ENCODE data around the gene PSME3.
"Not testable (repeated sequence)": the region's sequence is repeated elsewhere in the genome, so short reads cannot be mapped to it uniquely, and the experiment has no call there.

Gene PSME3

DNA sequence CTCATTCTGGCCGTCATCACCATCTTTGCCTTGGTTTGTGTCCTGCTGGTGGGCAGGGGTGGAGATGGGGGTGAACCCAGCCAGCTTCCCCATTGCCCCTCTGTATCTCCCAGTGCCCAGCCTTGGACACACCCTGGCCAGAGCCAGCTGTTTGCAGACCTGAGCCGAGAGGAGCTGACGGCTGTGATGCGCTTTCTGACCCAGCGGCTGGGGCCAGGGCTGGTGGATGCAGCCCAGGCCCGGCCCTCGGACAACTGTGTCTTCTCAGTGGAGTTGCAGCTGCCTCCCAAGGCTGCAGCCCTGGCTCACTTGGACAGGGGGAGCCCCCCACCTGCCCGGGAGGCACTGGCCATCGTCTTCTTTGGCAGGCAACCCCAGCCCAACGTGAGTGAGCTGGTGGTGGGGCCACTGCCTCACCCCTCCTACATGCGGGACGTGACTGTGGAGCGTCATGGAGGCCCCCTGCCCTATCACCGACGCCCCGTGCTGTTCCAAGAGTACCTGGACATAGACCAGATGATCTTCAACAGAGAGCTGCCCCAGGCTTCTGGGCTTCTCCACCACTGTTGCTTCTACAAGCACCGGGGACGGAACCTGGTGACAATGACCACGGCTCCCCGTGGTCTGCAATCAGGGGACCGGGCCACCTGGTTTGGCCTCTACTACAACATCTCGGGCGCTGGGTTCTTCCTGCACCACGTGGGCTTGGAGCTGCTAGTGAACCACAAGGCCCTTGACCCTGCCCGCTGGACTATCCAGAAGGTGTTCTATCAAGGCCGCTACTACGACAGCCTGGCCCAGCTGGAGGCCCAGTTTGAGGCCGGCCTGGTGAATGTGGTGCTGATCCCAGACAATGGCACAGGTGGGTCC, 18.4 kb downstream of the PSME3 start:
- DNase-seq = not testable (repeated sequence)

DNA sequence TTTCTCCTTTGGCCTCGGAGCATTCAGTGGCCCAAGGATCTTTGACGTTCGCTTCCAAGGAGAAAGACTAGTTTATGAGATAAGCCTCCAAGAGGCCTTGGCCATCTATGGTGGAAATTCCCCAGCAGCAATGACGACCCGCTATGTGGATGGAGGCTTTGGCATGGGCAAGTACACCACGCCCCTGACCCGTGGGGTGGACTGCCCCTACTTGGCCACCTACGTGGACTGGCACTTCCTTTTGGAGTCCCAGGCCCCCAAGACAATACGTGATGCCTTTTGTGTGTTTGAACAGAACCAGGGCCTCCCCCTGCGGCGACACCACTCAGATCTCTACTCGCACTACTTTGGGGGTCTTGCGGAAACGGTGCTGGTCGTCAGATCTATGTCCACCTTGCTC, 19.2 kb downstream of the PSME3 start:
- no peak for DNase-seq

DNA sequence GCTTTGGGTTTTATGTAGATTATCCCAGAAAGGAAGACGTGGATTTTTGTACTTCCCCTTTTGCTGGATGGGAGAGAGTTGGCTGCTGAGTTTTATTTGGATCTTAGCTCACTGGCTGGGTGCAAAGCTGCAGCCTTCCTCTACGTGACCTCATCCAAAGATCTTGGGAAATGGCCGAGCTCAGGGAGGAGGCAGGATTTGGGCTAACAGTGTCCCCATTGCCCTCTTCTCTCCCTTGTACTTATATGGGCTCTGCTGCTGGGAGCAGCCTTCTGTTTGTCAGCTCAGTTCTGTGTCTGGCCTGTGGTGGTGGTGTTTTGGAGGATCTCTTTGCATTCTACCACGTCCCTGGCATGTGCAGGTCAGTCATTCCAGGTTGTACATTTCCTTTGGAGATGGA, 19.8 kb downstream of the PSME3 start:
- no peak for DNase-seq

DNA sequence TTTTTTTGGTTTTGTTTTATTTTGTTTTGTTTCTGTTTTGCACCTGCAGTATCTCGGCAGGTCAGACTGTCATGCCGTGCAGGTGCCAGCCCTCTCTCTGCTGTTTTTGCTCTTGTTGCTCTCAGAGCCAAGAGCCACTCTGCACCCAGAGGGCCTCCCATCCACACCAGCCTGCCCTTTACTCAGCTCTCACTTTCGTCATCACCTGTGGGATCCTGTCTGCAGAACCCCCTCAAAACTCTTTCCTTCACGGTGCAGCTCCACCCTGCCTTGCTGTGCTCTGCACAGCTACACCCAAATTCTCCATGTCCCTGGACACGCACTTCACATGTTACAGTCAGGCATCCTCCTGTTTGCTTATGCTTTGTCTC, 20.4 kb downstream of the PSME3 start:
- no peak for DNase-seq

DNA sequence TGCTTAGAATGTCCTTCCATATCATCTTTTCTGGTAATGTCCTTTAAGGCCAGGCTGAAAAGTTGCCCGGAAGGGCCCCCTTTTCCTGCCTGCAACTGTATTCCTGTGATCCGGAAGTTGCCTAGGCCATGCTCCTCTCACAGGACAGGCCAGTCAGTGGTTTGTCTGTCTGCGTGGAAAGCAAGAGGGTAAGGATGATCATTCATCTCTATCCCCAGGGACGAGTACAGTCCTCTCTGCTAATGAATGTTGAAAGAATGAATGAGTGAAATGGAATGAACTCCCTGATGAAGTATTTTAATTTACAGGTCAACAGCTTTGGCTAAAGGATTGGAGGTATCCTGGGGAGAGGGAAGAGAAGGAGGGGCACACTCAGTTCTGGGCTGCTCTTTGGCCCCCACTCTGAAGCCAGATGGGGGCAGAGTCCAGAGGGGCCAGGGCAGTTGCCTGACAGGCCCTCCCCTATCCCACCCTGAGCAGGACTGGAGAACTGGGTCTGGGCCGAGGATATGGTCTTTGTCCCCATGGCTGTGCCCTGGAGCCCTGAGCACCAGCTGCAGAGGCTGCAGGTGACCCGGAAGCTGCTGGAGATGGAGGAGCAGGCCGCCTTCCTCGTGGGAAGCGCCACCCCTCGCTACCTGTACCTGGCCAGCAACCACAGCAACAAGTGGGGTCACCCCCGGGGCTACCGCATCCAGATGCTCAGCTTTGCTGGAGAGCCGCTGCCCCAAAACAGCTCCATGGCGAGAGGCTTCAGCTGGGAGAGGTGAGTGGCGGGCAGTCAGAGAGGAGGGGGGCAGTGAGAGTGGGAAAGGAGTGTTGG, 21.0 kb downstream of the PSME3 start:
- no peak for DNase-seq

DNA sequence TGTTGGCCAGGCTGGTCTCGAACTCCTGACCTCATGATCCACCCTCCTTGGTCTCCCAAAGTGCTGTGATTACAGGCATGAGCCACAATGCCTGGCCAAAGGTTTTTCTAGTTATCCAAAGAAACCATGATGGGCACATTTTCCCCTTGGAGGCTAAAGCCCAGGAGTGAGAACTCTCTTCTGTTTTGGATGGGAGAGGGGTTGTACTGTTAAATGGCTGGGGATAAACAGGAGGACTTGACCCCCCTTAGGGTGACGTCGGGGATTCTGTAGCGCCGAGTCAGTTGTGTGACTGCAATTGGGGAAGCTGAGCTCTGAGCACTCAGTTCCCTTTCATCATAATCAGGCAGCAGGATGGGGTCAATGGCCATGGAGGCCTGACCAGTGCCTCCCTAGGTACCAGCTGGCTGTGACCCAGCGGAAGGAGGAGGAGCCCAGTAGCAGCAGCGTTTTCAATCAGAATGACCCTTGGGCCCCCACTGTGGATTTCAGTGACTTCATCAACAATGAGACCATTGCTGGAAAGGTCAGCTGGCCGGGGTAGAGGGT, 21.9 kb downstream of the PSME3 start:
- DNase-seq = no peak

DNA sequence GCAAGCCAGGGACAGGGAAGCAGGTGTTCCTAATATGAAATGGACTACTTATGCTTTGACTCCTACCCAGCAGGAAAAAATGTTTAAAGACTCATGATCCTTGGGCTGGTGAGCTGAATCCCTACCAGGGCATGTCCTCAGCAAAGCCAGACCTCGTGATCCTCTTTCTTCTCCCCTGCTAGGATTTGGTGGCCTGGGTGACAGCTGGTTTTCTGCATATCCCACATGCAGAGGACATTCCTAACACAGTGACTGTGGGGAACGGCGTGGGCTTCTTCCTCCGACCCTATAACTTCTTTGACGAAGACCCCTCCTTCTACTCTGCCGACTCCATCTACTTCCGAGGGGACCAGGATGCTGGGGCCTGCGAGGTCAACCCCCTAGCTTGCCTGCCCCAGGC, 22.9 kb downstream of the PSME3 start:
- DNase-seq = not testable (repeated sequence)

DNA sequence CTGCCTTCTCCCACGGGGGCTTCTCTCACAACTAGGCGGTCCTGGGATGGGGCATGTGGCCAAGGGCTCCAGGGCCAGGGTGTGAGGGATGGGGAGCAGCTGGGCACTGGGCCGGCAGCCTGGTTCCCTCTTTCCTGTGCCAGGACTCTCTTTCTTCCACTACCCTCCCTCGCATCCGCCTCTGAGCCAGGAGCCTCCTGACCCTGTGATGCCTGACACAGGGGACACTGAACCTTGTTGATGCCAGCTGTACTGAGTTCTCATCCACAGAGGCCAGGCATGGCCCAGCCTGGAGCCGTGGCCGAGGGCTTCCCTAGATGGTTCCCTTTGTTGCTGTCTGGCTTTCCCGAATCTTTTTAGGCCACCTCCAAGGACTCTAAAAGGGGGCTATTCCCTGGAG, 23.3 kb downstream of the PSME3 start:
- DNase-seq = not testable (repeated sequence)

DNA sequence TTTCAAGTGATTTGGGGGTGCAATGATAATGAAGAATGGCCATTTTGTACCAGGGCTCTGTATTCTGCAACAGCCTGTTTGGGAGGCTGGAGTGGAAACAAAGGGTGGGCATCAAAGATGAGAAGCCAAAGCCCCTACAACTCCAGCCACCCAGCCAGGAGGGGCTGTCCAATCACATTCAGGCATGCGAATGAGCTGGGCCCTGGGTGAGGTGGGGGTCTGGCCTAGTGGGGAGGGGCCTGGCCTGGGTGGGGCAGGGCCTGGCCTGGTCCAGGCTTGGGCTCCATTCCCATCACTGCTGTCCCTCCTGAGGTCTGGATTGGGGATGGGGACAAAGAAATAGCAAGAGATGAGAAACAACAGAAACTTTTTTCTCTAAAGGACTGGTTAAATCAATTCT, 24.2 kb downstream of the PSME3 start:
- no peak for DNase-seq

DNA sequence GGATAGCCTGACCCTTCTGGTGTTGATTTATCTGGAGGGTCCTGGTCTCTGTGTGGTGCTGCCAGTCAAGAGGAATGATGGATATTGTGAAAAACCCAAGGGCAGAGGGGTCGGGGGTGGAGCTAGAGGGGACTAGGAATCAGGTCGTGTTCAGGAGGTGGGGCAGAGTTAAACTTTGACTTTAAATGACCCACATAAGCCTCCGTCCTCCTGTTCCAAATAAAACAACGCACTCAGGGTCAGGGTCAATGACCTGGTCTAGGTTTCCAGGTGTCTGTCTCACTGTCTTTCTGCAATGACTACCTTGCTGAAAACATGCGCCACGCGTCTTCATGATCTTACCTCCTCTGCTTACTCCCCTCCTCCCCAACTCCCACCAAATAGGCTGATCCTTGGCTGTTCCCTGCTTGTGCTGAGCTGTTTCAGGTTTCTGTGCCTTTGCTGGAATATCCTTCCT, 32.5 kb downstream of the PSME3 start:
- DNase-seq = no peak

DNA sequence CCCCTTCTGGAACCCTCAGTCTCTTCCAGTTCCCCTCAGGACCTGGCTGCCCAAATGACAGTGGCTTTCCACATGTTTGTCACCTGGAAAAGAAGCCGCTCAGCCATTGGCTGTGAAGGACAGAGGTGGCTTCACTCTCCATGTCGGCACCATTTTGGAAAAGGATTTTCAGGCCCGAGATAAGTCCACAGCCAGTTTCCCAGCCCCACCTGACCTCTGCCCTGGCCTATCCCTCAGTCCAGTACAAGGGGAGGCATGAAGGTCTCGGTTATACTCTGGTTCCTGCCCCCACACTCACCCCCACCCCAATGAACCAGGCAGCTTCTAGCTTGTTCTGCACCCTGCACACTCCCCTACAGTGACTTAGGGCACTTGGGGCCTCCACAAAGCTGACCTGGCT, 33.0 kb downstream of the PSME3 start:
- DNase-seq = no peak

DNA sequence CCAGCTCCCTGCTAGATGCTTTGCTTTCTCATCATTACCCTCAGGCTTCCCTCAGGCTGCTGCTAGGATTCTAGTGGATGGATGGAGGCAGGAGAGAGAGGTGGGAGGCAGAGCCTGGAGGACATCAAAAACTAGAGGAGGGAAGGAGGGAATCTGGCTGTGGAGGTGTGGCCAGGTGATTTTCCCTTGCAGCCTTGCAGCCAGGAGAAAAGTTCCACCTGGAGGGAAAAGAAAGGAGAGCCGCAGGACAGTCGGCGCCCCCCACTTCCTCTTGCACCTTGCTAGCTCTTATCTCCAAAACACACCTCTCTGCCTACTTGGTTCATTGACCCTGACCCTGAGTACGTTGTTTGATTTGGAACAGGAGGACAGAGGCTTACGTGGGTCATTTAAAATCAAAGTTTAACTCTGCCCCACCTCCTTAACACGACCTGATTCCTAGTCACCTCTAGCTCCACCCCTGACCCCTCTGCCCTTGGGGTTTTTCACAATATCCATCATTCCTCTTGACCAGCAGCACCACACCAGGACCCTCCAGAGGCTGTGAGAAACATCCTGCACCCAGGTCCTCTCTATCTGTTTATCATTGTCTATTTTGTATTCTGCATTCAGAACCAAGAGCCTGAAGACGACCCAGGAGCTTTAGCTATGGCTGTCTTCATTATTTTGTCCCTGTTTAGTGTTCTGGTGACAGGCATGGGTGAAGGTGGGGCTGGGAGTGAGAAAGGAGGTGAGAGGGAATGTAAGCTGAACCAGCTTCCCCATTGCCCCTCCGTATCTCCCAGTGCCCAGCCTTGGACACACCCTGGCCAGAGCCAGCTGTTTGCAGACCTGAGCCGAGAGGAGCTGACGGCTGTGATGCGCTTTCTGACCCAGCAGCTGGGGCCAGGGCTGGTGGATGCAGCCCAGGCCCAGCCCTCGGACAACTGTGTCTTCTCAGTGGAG, 33.7 kb downstream of the PSME3 start:
- DNase-seq = no peak

DNA sequence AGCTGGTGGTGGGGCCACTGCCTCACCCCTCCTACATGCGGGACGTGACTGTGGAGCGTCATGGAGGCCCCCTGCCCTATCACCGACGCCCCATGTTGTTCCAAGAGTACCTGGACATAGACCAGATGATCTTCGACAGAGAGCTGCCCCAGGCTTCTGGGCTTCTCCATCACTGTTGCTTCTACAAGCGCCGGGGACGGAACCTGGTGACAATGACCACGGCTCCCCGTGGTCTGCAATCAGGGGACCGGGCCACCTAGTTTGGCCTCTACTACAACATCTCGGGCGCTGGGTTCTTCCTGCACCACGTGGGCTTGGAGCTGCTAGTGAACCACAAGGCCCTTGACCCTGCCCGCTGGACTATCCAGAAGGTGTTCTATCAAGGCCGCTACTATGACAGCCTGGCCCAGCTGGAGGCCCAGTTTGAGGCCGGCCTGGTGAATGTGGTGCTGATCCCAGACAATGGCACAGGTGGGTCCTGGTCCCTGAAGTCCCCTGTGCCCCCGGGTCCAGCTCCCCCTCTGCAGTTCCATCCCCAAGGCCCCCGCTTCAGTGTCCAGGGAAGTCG, 34.6 kb downstream of the PSME3 start:
- DNase-seq = not testable (repeated sequence)

DNA sequence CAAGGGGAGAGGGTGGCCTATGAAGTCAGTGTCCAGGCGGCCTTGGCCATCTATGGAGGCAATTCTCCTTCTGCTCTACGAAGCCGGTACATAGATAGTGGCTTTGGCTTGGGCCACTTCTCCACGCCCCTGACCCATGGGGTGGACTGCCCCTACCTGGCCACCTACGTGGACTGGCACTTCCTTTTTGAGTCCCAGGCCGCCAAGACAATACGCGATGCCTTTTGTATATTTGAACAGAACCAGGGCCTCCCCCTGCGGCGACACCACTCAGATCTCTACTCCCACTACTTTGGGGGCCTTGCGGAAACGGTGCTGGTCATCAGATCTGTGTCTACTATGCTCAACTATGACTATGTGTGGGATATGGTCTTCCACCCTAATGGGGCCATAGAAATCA, 35.1 kb downstream of the PSME3 start:
- no peak for DNase-seq

DNA sequence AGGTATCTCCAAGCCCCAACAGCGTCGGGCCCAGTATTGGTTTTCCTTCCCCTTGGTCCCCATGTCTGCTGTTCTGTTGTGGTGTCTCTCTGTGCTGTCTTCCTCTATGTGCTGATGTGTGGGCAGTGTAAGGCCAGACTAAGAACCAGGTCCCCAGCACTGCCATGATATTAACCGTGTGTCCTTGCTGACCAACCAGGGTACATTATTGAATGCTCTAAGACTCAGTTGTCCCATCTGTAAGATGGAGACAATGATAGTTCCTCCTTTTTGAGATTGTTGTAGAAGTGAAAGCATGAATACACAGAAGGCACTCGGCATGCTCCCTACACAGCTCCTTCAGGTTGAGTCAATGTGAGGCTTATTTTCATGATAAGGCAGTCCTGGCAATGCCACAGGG, 38.5 kb downstream of the PSME3 start:
- no peak for DNase-seq

DNA sequence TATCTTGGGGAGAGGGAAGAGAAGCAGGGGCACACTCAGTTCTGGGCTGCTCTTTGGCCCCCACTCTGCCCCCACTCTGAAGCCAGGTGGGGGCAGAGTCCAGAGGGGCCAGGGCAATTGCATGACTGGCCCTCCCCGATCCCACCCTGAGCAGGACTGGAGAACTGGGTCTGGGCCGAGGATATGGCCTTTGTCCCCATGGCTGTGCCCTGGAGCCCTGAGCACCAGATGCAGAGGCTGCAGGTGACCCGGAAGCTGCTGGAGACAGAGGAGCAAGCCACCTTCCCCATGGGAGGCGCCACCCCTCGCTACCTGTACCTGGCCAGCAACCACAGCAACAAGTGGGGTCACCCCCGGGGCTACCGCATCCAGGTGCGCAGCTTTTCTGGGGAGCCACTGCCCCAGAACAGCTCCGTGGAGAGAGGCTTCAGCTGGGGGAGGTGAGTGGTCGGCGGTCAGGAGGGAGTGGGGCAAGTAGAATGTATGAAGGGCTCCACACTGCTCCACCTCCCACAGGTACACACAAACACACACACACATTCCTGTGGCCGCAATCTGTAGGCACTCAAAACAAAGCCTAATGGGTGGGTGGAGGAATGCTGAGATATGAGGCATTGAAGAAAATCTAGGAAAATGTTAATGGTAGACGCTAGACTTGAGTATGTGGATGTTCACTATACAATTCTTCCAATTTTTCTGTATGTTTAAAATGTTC, 39.2 kb downstream of the PSME3 start:
- DNase-seq = no peak

DNA sequence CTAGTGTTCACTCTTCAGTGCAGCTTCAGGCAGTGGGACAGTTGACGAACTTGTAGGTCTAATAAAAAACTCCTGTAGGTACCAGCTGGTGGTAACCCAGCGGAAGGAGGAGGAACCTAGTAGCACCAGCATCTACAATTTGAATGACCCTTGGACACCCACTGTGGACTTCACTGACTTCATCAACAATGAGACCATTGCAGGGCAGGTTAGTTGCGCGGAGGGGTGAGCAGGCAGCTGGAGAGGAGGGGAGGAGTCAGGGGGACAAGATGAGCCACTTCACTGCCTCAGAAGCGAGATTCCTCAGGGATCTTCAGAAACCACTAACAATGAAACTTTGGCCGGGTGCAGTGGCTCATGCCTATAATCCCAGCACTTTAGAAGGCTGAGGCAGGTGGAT, 40.1 kb downstream of the PSME3 start:
- no peak for DNase-seq

DNA sequence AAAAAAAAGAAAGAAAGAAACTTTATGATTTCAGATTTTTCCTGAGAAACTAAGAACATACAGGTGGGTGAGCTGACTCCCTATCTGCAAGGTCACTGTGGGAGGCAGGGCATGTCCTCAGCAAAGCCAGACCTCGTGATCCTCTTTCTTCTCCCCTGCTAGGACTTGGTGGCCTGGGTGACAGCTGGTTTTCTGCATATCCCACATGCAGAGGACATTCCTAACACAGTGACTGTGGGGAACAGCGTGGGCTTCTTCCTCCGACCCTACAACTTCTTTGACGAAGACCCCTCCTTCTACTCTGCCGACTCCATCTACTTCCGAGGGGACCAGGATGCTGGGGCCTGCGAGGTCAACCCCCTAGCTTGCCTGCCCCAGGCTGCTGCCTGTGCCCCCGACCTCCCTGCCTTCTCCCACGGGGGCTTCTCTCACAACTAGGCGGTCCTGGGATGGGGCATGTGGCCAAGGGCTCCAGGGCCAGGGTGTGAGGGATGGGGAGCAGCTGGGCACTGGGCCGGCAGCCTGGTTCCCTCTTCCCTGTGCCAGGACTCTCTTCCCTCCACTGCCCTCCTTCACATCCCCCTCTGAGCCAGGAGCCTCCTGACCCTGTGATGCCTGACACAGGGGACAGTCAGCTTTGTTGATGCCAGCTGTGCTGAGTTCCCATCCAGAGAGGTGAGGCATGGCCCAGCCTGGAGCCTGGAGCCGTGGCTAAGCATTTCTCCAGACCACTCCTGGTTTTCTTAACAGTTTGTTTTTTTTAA, 40.9 kb downstream of the PSME3 start:
- not testable (repeated sequence) for DNase-seq

DNA sequence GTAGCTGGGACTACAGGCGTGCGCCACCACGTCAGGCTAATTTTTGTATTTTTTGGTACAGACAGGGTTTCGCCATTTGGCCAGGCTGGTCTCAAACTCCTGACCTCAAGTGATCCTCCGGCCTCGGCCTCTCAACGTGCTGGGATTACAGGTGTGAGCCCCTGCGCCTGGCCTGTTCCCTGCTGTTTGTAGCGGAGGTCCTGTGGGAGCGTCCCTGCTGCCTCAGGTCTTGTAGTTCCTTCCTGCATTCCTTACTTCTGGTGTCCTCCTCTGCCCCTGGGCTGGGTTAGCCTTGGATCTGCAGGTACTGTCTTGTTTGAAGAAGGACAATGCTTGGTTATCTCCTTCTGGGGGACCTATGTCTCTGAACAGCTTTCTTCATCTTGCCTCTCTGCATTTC, 43.8 kb downstream of the PSME3 start:
- DNase-seq = no peak

DNA sequence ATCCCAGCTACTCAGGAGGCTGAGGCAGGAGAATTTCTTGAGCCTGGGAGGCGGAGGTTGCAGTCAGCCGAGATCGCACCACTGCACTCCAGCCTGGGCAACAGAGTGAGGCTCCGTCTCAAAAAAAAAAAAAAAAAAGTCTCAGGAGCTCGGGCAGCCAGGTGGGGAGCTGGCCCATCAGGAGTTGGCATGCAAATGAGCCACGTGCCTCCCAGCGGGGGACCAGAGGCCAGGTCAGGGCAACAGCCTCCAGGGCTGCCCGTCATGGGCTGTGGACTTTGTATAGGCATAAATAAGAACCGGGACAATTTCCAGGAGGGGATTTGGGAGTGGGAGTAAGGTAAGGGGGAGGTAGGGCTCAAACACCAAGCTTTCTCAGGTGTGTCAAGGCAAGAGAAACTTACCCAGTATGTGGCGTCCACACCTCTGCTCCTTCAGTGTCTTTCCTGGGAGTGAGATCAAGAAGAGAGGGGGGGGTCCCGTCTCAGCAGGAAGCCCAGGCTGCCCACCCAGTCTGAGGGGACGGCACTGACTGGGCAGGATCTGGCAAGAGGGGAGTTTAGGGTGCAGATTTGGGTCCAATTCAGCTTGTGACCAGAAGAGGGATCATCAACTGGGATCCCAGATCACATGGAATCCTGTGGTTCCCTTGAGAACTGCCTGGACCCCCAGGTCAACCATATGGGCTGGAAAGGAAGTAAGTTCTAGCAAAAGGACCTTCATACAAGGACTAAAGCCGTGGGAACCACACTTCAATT, 45.1 kb downstream of the PSME3 start:
- DNase-seq = no peak
